NCI-H1930 (cell line): Measurements from ENCODE around the gene PRSS1.
"Not testable (repeated sequence)": the region's sequence is repeated elsewhere in the genome, so short reads cannot be mapped to it uniquely, and the experiment has no call there.

Experiments used
- DNase-seq, 2 experiments: peaks; one replicate each; lab custom pipeline; 2025; lab: John Stamatoyannopoulos, UW

The PRSS1 gene

GRCh38 chr7:142746264-142746663 lies 3.0 kb upstream of the PRSS1 start:
- DNase-seq: no peak

GRCh38 chr7:142748410-142748809 lies 862 bp upstream of the PRSS1 start:
- not testable (repeated sequence) for DNase-seq

GRCh38 chr7:142750321-142750938 lies 1.2 kb downstream of the PRSS1 start:
- no peak for DNase-seq

GRCh38 chr7:142751526-142752175 lies 2.4 kb downstream of the PRSS1 start:
- not testable (repeated sequence) for DNase-seq

GRCh38 chr7:142752376-142753225 lies 3.3 kb downstream of the PRSS1 start:
- DNase-seq: no peak

- DNase-seq: no peak
Observed at GRCh38 chr7:142753366-142753765, 4.1 kb downstream of the PRSS1 start.

- DNase-seq: not testable (repeated sequence)
Observed at GRCh38 chr7:142753925-142754491, 4.7 kb downstream of the PRSS1 start.

GRCh38 chr7:142754681-142755575 lies 5.7 kb downstream of the PRSS1 start:
- no peak for DNase-seq

GRCh38 chr7:142758312-142758711 lies 9.0 kb downstream of the PRSS1 start:
- DNase-seq: not testable (repeated sequence)

GRCh38 chr7:142759433-142759832 lies 10.2 kb downstream of the PRSS1 start:
- DNase-seq: no peak

GRCh38 chr7:142760071-142760642 lies 10.9 kb downstream of the PRSS1 start:
- no peak for DNase-seq

GRCh38 chr7:142761606-142762005 lies 12.3 kb downstream of the PRSS1 start:
- DNase-seq: not testable (repeated sequence)

GRCh38 chr7:142762104-142762503 lies 12.8 kb downstream of the PRSS1 start:
- DNase-seq: no peak

- DNase-seq: no peak
Observed at GRCh38 chr7:142767451-142767850, 18.2 kb downstream of the PRSS1 start.

GRCh38 chr7:142767861-142768260 lies 18.6 kb downstream of the PRSS1 start:
- no peak for DNase-seq

GRCh38 chr7:142768885-142769284 lies 19.6 kb downstream of the PRSS1 start:
- DNase-seq: not testable (repeated sequence)

GRCh38 chr7:142770661-142771352 lies 21.5 kb downstream of the PRSS1 start, which contains the start of gene PRSS2:
Gene PRSS2 (plus strand): TSS chr7:142770970. CDS start chr7:142770983, 13 bp downstream.
- no peak for DNase-seq

GRCh38 chr7:142771353-142771723 lies 22.1 kb downstream of the PRSS1 start:
- DNase-seq: no peak

GRCh38 chr7:142772051-142772450 lies 22.8 kb downstream of the PRSS1 start:
- DNase-seq: no peak

GRCh38 chr7:142772673-142773072 lies 23.4 kb downstream of the PRSS1 start:
- no peak for DNase-seq
